Kidney (tissue), 14 donors: ENCODE data around the gene CARD10. TPM values are rescaled to one million over a fixed set of nuclear protein-coding genes. Genes with fewer than 3 reads are reported as not detected.

ENCODE experiments used
- DNase-seq, 5 donors: peaks; one replicate each; pipeline ENCODE4 v3.0.0-alpha.2; 2013 to 2020
- FAIRE-seq: peaks from 2 replicates; lab custom pipeline; 2012; peaks lifted over from hg19 to GRCh38; lab: Jason Lieb, UNC
- H3K27ac ChIP-seq, 2 donors: one replicate each; pipeline ENCODE4 v1.7.0; 2013; ENCODE audit warnings: low read depth in 2 of 2, low read length in 2 of 2, inconsistent platforms in 1 of 2
- H3K27me3 ChIP-seq: one replicate; pipeline ENCODE4 v1.7.1; 2013; ENCODE audit warnings: low read length, inconsistent platforms; ENCODE audit not compliant: control insufficient read depth, insufficient read depth
- H3K36me3 ChIP-seq, 3 donors: one replicate each; pipeline versions ENCODE4 v1.7.0 to v1.7.1; 2013; ENCODE audit warnings: low read length in 3 of 3, control low read depth in 1 of 3, inconsistent platforms in 1 of 3; ENCODE audit not compliant: insufficient read depth in 3 of 3, control insufficient read depth in 2 of 3
- H3K4me1 ChIP-seq, 3 donors: one replicate each; pipeline versions ENCODE4 v1.7.0 to v1.7.1; 2013; ENCODE audit warnings: low read length in 3 of 3, inconsistent platforms in 1 of 3, low read depth in 1 of 3; ENCODE audit not compliant: control insufficient read depth in 2 of 3, insufficient read depth in 2 of 3
- H3K4me3 ChIP-seq, 3 donors: one replicate each; pipeline versions ENCODE4 v1.7.0 to v1.8.1; 2013; ENCODE audit warnings: low read length in 3 of 3, control low read depth in 1 of 3, inconsistent platforms in 1 of 3
- H3K9ac ChIP-seq, 3 donors: one replicate each; pipeline versions ENCODE4 v1.7.0 to v1.7.1; 2013; ENCODE audit warnings: low read length in 3 of 3, control low read depth in 1 of 3, inconsistent platforms in 1 of 3
- H3K9me3 ChIP-seq, 3 donors: one replicate each; pipeline versions ENCODE4 v1.7.0 to v1.7.1; 2013; ENCODE audit warnings: low read length in 3 of 3, control low read depth in 1 of 3, inconsistent platforms in 1 of 3; ENCODE audit not compliant: control insufficient read depth in 2 of 3, insufficient read depth in 1 of 3
- CTCF ChIP-seq: IDR thresholded peaks from 3 replicates; pipeline ENCODE4 v1.5.1; 2012; ENCODE audit warnings: mild to moderate bottlenecking, moderate library complexity, borderline replicate concordance; ENCODE audit not compliant: insufficient read depth; ENCODE audit errors: extremely low read depth
- intact Hi-C: fragments of 100-400 bp; cut with DNase I; formaldehyde crosslinking; loops from one replicate; pipeline ENCODE4 v1.11.1; 2022
- polyA plus RNA-seq: library from polyadenylated mRNA; stranded (reverse); fragments of 350-450 nt; fragmentation: Illumina TruSeq; extraction: RNeasy Lipid Tissue Mini Kit (QIAGEN cat#74804); gene quantifications from one replicate; pipeline ENCODE4 v1.2.3, GENCODE V29; 2014; ENCODE audit warnings: low read depth, low replicate concordance; ENCODE audit not compliant: insufficient read depth
- total RNA-seq: library from RNA; stranded (reverse); fragmentation: NEBNext Ultra II Directional; extraction: Animal tissue kit (Norgen Biotek cat#: 25700); gene quantifications from one replicate; pipeline ENCODE4 v1.2.1, GENCODE V29; 2021
- donor health status: control.
- donor health status: control.
- donor health status: control.
- donor health status: control.
- donor health status: control.
- donor health status: DM: yes; HTN: yes; CAD: no.
- donor health status: Normal renal cell carcinoma (clear cell type).

CARD10 gene
- total and polyA plus RNA-seq, 2 donors from 2014 or later: 32.4 to 42.3 TPM

GRCh38 chr22:37526376-37526775, 7.2 kb upstream of the CARD10 start:
- H3K27ac ChIP-seq: no peak overlapping the region
- FAIRE-seq: no peak
- TF ChIP-seq CTCF: no peak
- H3K36me3 ChIP-seq: no peaks in the 10 kb centered on the region
- H3K9me3 ChIP-seq: no peaks in the 10 kb centered on the region
- no peaks in the 10 kb centered on the region for H3K4me1 ChIP-seq
- H3K27me3 ChIP-seq: no peaks in the 10 kb centered on the region
- peak in 1 of 5 donors; percentile 67 for DNase-seq
- H3K9ac ChIP-seq: no peak overlapping the region
- H3K4me3 ChIP-seq: no peak overlapping the region
- intact Hi-C loops: no loop called here

DNA sequence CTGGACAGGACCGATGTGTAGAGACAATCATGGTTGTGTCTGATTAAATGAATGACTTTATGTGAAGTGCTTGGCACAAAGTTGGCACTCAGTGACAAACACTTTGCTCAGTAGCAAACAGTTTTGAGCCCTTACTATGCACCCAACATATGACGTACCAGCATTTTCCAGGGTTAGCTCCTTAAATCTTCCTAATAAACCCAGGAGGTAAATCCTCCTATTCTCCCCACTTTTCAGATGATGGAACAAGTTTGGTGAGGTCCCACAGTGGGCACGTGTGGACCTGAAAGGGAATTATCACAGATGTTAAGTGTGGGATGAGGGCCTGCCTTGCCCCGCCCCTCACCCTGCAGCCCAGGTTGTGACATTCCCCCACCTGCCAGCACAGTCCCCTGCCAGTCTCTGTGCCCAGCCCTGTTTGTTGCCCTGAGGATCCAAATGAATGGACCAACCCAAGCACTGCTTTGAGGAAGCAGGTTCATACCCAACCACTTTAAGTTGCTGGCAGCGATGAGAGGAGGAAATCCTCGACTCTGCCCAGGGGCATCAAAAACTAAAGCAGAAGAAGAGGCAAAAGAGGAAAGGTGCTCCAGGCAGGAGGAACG, 6.6 kb upstream of the CARD10 start:
- no peak for TF ChIP-seq CTCF
- no peak overlapping the region for H3K27ac ChIP-seq
- no peaks in the 10 kb centered on the region for H3K9me3 ChIP-seq
- peaks cover 0 to 4% (median 0%) of the 10 kb centered on the region in 3 donors for H3K4me1 ChIP-seq
- H3K27me3 ChIP-seq: no peaks in the 10 kb centered on the region
- FAIRE-seq: no peak
- no peak overlapping the region for H3K9ac ChIP-seq
- no peaks in the 10 kb centered on the region for H3K36me3 ChIP-seq
- intact Hi-C loops: no loop called here
- no peak overlapping the region for H3K4me3 ChIP-seq
- DNase-seq: peak in 1 of 5 donors; percentile 35

DNA sequence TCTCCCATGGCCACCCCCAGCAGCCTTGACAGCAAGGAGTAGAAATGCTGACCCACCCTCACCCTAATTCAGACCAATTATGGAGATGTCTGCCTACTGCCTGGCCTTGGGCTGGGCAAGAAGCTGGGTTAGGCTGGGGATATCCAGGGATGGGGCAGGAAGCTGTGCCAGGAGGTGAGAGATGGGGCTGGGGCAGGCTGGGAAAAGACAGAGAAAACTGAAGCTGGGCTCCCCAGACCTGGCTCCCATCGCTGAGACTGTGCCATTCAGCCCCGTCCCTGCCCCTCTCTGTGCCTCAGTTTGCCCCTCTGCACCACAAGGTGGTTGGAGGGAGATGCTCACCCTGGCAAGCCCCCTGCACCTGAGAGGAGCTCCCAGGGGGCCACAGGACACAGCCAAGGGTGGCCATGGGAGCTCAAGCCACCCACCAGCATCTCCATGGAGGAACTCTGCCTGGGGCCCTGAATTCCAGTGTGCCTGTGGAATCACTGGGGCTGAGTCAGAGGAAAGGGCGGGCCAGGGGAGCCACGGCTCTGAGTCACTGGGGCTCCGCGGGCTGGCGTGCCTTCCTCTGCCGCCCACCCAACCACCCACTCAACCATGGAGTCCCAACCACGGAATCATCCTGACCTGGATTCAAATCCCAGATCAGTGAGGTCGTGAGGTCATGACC, 6.0 kb upstream of the CARD10 start:
- intact Hi-C loops: no loop called here

More for the DNA sequence above, 6.0 kb upstream of the CARD10 start:
- Histone ChIP-seq H3K9me3 (no peaks in the 10 kb centered on the region), H3K27ac (no peak overlapping the region), H3K4me1 (peaks cover 0 to 6% (median 0%) of the 10 kb centered on the region in 3 donors), H3K36me3 (no peaks in the 10 kb centered on the region), H3K9ac (no peak overlapping the region), H3K27me3 (no peaks in the 10 kb centered on the region), H3K4me3 (no peak overlapping the region)
- no peak for FAIRE-seq
- peak in 1 of 5 donors; percentile 80 for DNase-seq
- no peak for TF ChIP-seq CTCF
